GM23248 (cell line): ENCODE data around the gene UBC.

Source experiments
- EZH2 ChIP-seq: fragments of 200-600 bp; sonication (generic); IDR thresholded peaks from 2 replicates; pipeline ENCODE4 v1.6.1; 2018; ENCODE audit warnings: antibody characterized with exemption, mild to moderate bottlenecking; ENCODE audit not compliant: insufficient read depth, poor library complexity, severe bottlenecking
- EZH2phosphoT487 ChIP-seq: fragments of 200-600 bp; sonication (generic); IDR thresholded peaks from 2 replicates; pipeline ENCODE4 v1.6.1; 2018; ENCODE audit warnings: antibody characterized with exemption, moderate library complexity, mild to moderate bottlenecking, low read depth; ENCODE audit not compliant: insufficient read depth

- TF ChIP-seq EZH2, result no peak
- no peak for TF ChIP-seq EZH2phosphoT487
These were observed 51.6 kb downstream of the UBC start for GRCh38 chr12:124862768-124863415.
